CD8-positive, alpha-beta memory T cell (primary cell): Measurements from ENCODE around the gene KDM2A. TPM values are rescaled to one million over a fixed set of nuclear protein-coding genes. Genes with fewer than 3 reads are reported as not detected.
A peak's percentile ranks its signal among the peaks of the same experiment; 100 is the strongest.

Experiments used
- CTCF ChIA-PET: fragments of 350-600 bp; sonication (Branson Sonifier 250); formaldehyde crosslinking; loops from one replicate; lab custom pipeline; 2021; ENCODE audit warnings: antibody characterized with exemption; lab: Charles Lee
- POLR2A ChIA-PET: fragments of 350-600 bp; sonication (Branson Sonifier 250); formaldehyde crosslinking; loops from one replicate; lab custom pipeline; 2021; ENCODE audit warnings: antibody characterized with exemption; lab: Charles Lee
- DNase-seq, 5 donors: peaks; one replicate each; pipeline versions ENCODE4 v3.0.0 to v3.0.0-alpha.2; 2020 to 2022; ENCODE audit warnings: mixed read lengths in 1 of 5
- H3K27ac ChIP-seq: one replicate; pipeline ENCODE4 v1.7.0; 2013; ENCODE audit warnings: low read depth, mild to moderate bottlenecking, low read length, moderate library complexity
- H3K27me3 ChIP-seq: 2 replicates; pipeline ENCODE4 v1.7.0; 2013; ENCODE audit warnings: low read length, mild to moderate bottlenecking; ENCODE audit not compliant: insufficient read depth, poor library complexity, severe bottlenecking
- H3K36me3 ChIP-seq: 2 replicates; pipeline ENCODE4 v1.7.0; 2013; ENCODE audit warnings: mild to moderate bottlenecking, low read length, moderate library complexity; ENCODE audit not compliant: insufficient read depth
- H3K4me1 ChIP-seq: 2 replicates; pipeline ENCODE4 v1.7.0; 2013; ENCODE audit warnings: mild to moderate bottlenecking, low read length, moderate library complexity; ENCODE audit not compliant: insufficient read depth
- H3K4me3 ChIP-seq: 2 replicates; pipeline ENCODE4 v1.7.0; 2013; ENCODE audit warnings: mild to moderate bottlenecking, low read length
- H3K9me3 ChIP-seq: 2 replicates; pipeline ENCODE4 v1.7.0; 2013; ENCODE audit warnings: mild to moderate bottlenecking, low read length
- H3K27ac Mint-ChIP-seq, 8 donors: one replicate each; pipeline ENCODE4 v1.8.0; 2020 to 2021; ENCODE audit warnings: mixed read lengths in 8 of 8, mild to moderate bottlenecking in 6 of 8, inconsistent platforms in 3 of 8, moderate library complexity in 3 of 8
- H3K27me3 Mint-ChIP-seq, 2 donors: one replicate each; pipeline ENCODE4 v1.8.0; 2020 to 2021; ENCODE audit warnings: mixed read lengths in 2 of 2, mild to moderate bottlenecking in 1 of 2, moderate library complexity in 1 of 2
- H3K36me3 Mint-ChIP-seq, 3 donors: one replicate each; pipeline ENCODE4 v1.8.0; 2020 to 2021; ENCODE audit warnings: mixed read lengths in 3 of 3, inconsistent platforms in 1 of 3, mild to moderate bottlenecking in 1 of 3
- H3K4me1 Mint-ChIP-seq, 3 donors: one replicate each; pipeline ENCODE4 v1.8.0; 2020 to 2021; ENCODE audit warnings: mixed read lengths in 3 of 3, inconsistent platforms in 1 of 3, mild to moderate bottlenecking in 1 of 3
- H3K4me3 Mint-ChIP-seq, 7 donors: one replicate each; pipeline ENCODE4 v1.8.0; 2020 to 2021; ENCODE audit warnings: mixed read lengths in 7 of 7, mild to moderate bottlenecking in 6 of 7, moderate library complexity in 4 of 7, inconsistent platforms in 2 of 7
- H3K9me3 Mint-ChIP-seq, 5 donors: one replicate each; pipeline ENCODE4 v1.8.0; 2020 to 2022; ENCODE audit warnings: mixed read lengths in 5 of 5, mild to moderate bottlenecking in 3 of 5, moderate library complexity in 2 of 5, inconsistent platforms in 1 of 5
- polyA plus RNA-seq: library from polyadenylated mRNA; unstranded; fragments of 300-500 nt; fragmentation: Illumina TruSeq; gene quantifications from one replicate; pipeline ENCODE4 v1.2.3, GENCODE V29; 2021
- total RNA-seq, 2 experiments: library from RNA; stranded (reverse); gene quantifications; one replicate each; pipeline ENCODE4 v1.2.3, GENCODE V29; 2021

Gene KDM2A
- total and polyA plus RNA-seq, 3 experiments from 2014 or later: 20.4 to 107 (median 101) TPM

GRCh38 chr11:67292671-67293070 lies 173.6 kb downstream of the KDM2A start:
- peak overlapping the region; percentile 67 to 99 (median 90) for H3K27ac Mint-ChIP-seq
- H3K4me3 ChIP-seq: no peak overlapping the region
- peaks cover 0 to 2% of the 10 kb centered on the region in 2 donors for H3K27me3 Mint-ChIP-seq
- peaks cover 4 to 16% (median 10%) of the 10 kb centered on the region in 5 donors for H3K9me3 Mint-ChIP-seq
- H3K4me1 Mint-ChIP-seq: peaks cover 45 to 68% (median 49%) of the 10 kb centered on the region in 3 donors
- peaks cover 15% of the 10 kb centered on the region for H3K36me3 ChIP-seq
- peaks cover 6% of the 10 kb centered on the region for H3K9me3 ChIP-seq
- peaks cover 22 to 65% (median 27%) of the 10 kb centered on the region in 3 donors for H3K36me3 Mint-ChIP-seq
- ChIA-PET POLR2A (interaction anchor here (1.4 to 15.0 kb wide), 2 partner anchors 9 to 20 kb away, joined by 3 to 283 read pairs; partner anchors contain the start of gene GRK2), CTCF (interaction anchor here (1.4 to 9.5 kb wide), 4 partner anchors 10 to 60 kb away, joined by 3 to 114 read pairs (median 6); partner anchors contain the start of genes GRK2, POLD4 and SSH3)
- no peak for DNase-seq
- H3K4me1 ChIP-seq: peaks cover 54% of the 10 kb centered on the region
- H3K27me3 ChIP-seq: no peaks in the 10 kb centered on the region
- H3K4me3 Mint-ChIP-seq: peak overlapping the region; percentile 43 to 86 (median 59)
- H3K27ac ChIP-seq: peak overlapping the region; percentile 20

- peak in 1 of 5 donors; percentile 72 for DNase-seq
- Mint-ChIP-seq H3K27ac (peak overlapping the region; percentile 67 to 99 (median 90)), H3K36me3 (peaks cover 22 to 68% (median 27%) of the 10 kb centered on the region in 3 donors), H3K27me3 (peaks cover 0 to 2% of the 10 kb centered on the region in 2 donors), H3K9me3 (peaks cover 4 to 16% (median 10%) of the 10 kb centered on the region in 5 donors), H3K4me3 (peak overlapping the region; percentile 43 to 86 (median 59)), H3K4me1 (peaks cover 41 to 66% (median 45%) of the 10 kb centered on the region in 3 donors)
- Histone ChIP-seq H3K4me1 (peaks cover 50% of the 10 kb centered on the region), H3K9me3 (peaks cover 6% of the 10 kb centered on the region), H3K36me3 (peaks cover 15% of the 10 kb centered on the region), H3K27me3 (no peaks in the 10 kb centered on the region), H3K4me3 (no peak overlapping the region), H3K27ac (peak overlapping the region; percentile 20)
- POLR2A ChIA-PET: interaction anchor here (1.4 to 15.0 kb wide), 3 partner anchors 10 to 21 kb away, joined by 3 to 283 read pairs (median 12); partner anchors contain the start of genes GRK2 and SSH3
- CTCF ChIA-PET: interaction anchor here (1.4 to 9.5 kb wide), 4 partner anchors 9 to 60 kb away, joined by 3 to 114 read pairs (median 6); partner anchors contain the start of genes GRK2, POLD4 and SSH3
Observed at GRCh38 chr11:67293090-67293489, 174.0 kb downstream of the KDM2A start.

DNA sequence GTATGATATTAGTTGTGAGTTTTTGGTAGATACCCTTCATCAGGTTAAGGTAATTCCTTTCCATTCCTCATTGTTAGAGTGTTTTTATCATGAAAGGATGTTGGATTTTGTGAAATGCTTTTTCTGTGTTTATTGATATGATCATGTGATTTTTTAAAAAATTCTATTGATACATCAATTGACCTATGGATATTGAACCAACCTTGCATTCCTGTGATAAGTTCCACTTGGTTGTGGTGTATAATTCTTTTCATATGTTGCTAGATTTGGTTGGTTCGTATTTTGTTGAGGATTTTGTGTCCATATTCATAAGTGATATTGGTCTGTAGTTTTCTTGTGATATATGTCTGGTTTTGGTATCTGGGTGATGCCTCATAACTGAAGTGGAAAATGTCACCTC lies 176.8 kb downstream of the KDM2A start:
- peak overlapping the region in 4 of 8 donors; percentile 29 to 95 (median 78) for H3K27ac Mint-ChIP-seq
- Histone ChIP-seq H3K4me3 (no peak overlapping the region), H3K4me1 (peaks cover 35% of the 10 kb centered on the region), H3K36me3 (peaks cover 22% of the 10 kb centered on the region), H3K27ac (no peak overlapping the region), H3K27me3 (no peaks in the 10 kb centered on the region), H3K9me3 (peaks cover 6% of the 10 kb centered on the region)
- H3K9me3 Mint-ChIP-seq: peaks cover 4 to 16% (median 10%) of the 10 kb centered on the region in 5 donors
- peaks cover 38 to 58% (median 44%) of the 10 kb centered on the region in 3 donors for H3K4me1 Mint-ChIP-seq
- DNase-seq: no peak
- POLR2A ChIA-PET: interaction anchor here (15.0 kb wide), 1 partner anchor 23 kb away, joined by 283 read pairs; the partner anchor contains the start of gene GRK2
- H3K36me3 Mint-ChIP-seq: peaks cover 28 to 79% (median 34%) of the 10 kb centered on the region in 3 donors
- CTCF ChIA-PET: interaction anchor here (1.2 to 1.4 kb wide), 3 partner anchors 22 to 34 kb away, joined by 3 to 5 read pairs (median 4); no protein-coding TSS in a partner anchor
- no peak overlapping the region for H3K4me3 Mint-ChIP-seq
- H3K27me3 Mint-ChIP-seq: no peaks in the 10 kb centered on the region

DNA sequence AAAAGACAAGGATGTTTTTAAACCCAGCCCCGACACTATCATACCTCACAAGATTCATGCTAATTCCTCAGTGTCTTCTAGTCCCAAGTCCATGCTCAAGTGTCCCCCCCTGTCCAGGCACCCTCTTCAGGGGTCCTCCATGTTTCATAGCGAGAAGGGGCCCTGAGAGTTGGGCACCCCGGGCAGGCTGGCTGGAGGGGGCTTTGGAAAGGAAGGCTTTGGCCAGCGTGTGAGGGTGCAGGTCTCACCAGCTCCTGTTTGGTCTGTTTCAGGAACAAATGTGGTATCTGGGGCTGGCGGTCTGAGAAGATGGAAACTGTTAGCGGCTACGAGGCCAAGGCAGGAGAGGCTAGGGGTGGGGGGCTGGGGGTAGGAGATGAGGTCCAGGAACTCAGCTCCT lies 179.7 kb downstream of the KDM2A start:
- DNase-seq: no peak
- CTCF ChIA-PET: interaction anchor here (0.8 to 1.8 kb wide), 3 partner anchors 10 to 19 kb away, joined by 3 to 4 read pairs (median 4); partner anchors contain the start of gene ANKRD13D
- Mint-ChIP-seq H3K4me1 (peaks cover 17 to 39% (median 26%) of the 10 kb centered on the region in 3 donors), H3K27ac (peak overlapping the region in 6 of 8 donors; percentile 29 to 82 (median 59)), H3K36me3 (peaks cover 21 to 65% (median 34%) of the 10 kb centered on the region in 3 donors), H3K4me3 (peak overlapping the region in 1 of 7 donors; percentile 67), H3K9me3 (peaks cover 4 to 16% (median 10%) of the 10 kb centered on the region in 5 donors), H3K27me3 (no peaks in the 10 kb centered on the region)
- H3K4me3 ChIP-seq: no peak overlapping the region
- peaks cover 6% of the 10 kb centered on the region for H3K9me3 ChIP-seq
- POLR2A ChIA-PET: interaction anchor here (0.6 to 0.9 kb wide), 2 partner anchors 27 to 47 kb away, joined by 3 to 7 read pairs; no protein-coding TSS in a partner anchor
- peaks cover 16% of the 10 kb centered on the region for H3K4me1 ChIP-seq
- no peaks in the 10 kb centered on the region for H3K27me3 ChIP-seq
- H3K36me3 ChIP-seq: peaks cover 22% of the 10 kb centered on the region
- H3K27ac ChIP-seq: no peak overlapping the region

DNA sequence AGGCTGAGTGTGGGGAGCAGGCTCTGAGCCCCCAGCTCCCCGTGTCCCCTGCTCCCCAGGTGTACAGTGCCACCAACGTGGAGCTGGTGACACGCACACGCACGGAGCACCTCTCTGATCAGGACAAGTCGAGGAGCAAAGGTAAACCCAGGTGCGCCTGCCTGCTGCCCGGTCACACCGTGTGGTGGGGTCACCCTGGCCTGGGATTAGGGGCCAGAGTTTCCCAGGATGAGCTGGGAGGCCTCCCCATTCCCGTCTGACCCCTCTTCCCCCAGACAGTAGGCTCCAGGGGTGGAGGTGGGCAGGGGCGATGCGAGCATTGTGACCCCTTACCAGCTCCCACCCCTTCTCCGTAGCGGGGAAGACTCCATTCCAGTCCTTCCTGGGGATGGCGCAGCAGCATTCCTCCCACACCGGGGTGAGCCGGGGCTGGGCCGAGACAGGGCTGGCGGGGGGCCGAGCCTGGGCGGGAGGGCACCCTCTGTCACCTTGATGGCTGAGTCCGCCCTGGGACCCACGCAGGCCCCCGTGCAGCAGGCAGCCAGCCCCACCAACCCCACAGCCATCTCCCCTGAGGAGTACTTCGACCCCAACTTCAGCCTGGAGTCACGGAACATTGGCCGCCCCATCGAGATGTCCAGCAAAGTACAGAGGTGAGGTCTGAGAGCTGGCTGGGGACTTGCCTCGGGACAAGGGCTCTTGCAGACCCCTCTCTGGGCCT lies 180.6 kb downstream of the KDM2A start:
- Mint-ChIP-seq H3K27ac (peak overlapping the region in 1 of 8 donors; percentile 44), H3K9me3 (peaks cover 4 to 16% (median 10%) of the 10 kb centered on the region in 5 donors), H3K4me1 (peaks cover 16 to 39% (median 24%) of the 10 kb centered on the region in 3 donors), H3K36me3 (peaks cover 17 to 61% (median 31%) of the 10 kb centered on the region in 3 donors), H3K4me3 (no peak overlapping the region), H3K27me3 (no peaks in the 10 kb centered on the region)
- POLR2A ChIA-PET: no interaction called here
- no peak overlapping the region for H3K4me3 ChIP-seq
- H3K27ac ChIP-seq: no peak overlapping the region
- H3K27me3 ChIP-seq: no peaks in the 10 kb centered on the region
- CTCF ChIA-PET: interaction anchor here (1.8 kb wide), 1 partner anchor 18 kb away, joined by 4 read pairs; no protein-coding TSS in a partner anchor
- peaks cover 6% of the 10 kb centered on the region for H3K9me3 ChIP-seq
- peaks cover 13% of the 10 kb centered on the region for H3K4me1 ChIP-seq
- DNase-seq: no peak
- peaks cover 22% of the 10 kb centered on the region for H3K36me3 ChIP-seq

- H3K27me3 ChIP-seq: no peaks in the 10 kb centered on the region
- H3K9me3 Mint-ChIP-seq: peaks cover 4 to 14% (median 10%) of the 10 kb centered on the region in 5 donors
- CTCF ChIA-PET: interaction anchor here (1.2 kb wide), 1 partner anchor 56 kb away, joined by 3 read pairs; no protein-coding TSS in a partner anchor
- H3K27ac ChIP-seq: no peak overlapping the region
- peak overlapping the region in 1 of 8 donors; percentile 57 for H3K27ac Mint-ChIP-seq
- H3K4me1 Mint-ChIP-seq: peaks cover 19 to 40% (median 27%) of the 10 kb centered on the region in 3 donors
- peaks cover 6% of the 10 kb centered on the region for H3K9me3 ChIP-seq
- H3K4me3 Mint-ChIP-seq: peak overlapping the region in 2 of 7 donors; percentile 40 to 51
- H3K4me1 ChIP-seq: peaks cover 14% of the 10 kb centered on the region
- DNase-seq: no peak
- no peak overlapping the region for H3K4me3 ChIP-seq
- H3K36me3 Mint-ChIP-seq: peaks cover 17 to 56% (median 25%) of the 10 kb centered on the region in 3 donors
- H3K36me3 ChIP-seq: peaks cover 22% of the 10 kb centered on the region
- H3K27me3 Mint-ChIP-seq: no peaks in the 10 kb centered on the region
- POLR2A ChIA-PET: no interaction called here
Observed at GRCh38 chr11:67300256-67300755, 181.2 kb downstream of the KDM2A start.

DNA sequence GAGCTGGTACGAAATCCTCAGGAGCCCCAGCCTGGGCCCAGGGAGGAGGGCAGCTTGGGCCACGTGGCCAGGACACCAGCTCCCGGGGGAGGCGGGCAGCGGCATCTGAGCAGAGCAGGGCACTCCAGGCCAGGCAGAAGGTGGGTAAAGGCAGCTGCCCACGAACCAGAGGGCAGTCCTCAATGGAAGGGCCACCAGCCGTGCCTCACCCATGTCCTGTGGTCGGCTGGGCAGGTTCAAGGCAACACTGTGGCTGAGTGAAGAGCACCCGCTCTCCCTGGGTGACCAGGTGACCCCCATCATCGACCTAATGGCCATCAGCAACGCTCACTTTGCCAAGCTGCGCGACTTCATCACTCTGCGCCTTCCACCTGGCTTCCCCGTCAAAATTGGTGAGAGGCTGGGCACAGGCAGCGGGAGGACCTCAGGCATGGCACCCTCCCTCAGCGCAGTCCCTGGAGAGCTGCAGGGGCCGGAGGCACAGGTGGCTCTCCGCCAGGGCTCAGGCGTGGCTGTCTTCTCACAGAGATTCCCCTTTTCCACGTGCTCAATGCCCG lies 181.8 kb downstream of the KDM2A start:
- Mint-ChIP-seq H3K36me3 (peaks cover 15 to 54% (median 20%) of the 10 kb centered on the region in 3 donors), H3K9me3 (peaks cover 4 to 12% (median 10%) of the 10 kb centered on the region in 5 donors), H3K27me3 (no peaks in the 10 kb centered on the region), H3K27ac (no peak overlapping the region), H3K4me3 (no peak overlapping the region), H3K4me1 (peaks cover 19 to 45% (median 27%) of the 10 kb centered on the region in 3 donors)
- DNase-seq: no peak
- peaks cover 4% of the 10 kb centered on the region for H3K9me3 ChIP-seq
- POLR2A ChIA-PET: no interaction called here
- H3K27ac ChIP-seq: no peak overlapping the region
- H3K4me1 ChIP-seq: peaks cover 14% of the 10 kb centered on the region
- H3K27me3 ChIP-seq: no peaks in the 10 kb centered on the region
- H3K36me3 ChIP-seq: peaks cover 22% of the 10 kb centered on the region
- CTCF ChIA-PET: interaction anchor here (1.2 kb wide), 1 partner anchor 56 kb away, joined by 3 read pairs; no protein-coding TSS in a partner anchor
- no peak overlapping the region for H3K4me3 ChIP-seq
